OCI-LY1 (cell line): ENCODE measurements around the gene STEAP3.

Source experiments
- H2AFZ ChIP-seq: fragments of 200-600 bp; sonication (generic), shearing (Covaris generic); 2 replicates; pipeline ENCODE4 v1.6.0; 2014; ENCODE audit warnings: antibody characterized with exemption, mild to moderate bottlenecking, low read length
- H3F3A ChIP-seq: fragments of 200-600 bp; sonication (generic), shearing (Covaris generic); 2 replicates; pipeline ENCODE4 v1.6.0; 2014; ENCODE audit warnings: mild to moderate bottlenecking, antibody characterized with exemption, low read length, moderate library complexity; ENCODE audit not compliant: insufficient read depth
- H3K27ac ChIP-seq: fragments of 200-600 bp; sonication (generic); 2 replicates; pipeline ENCODE4 v1.5.1; 2014; ENCODE audit warnings: low read length, mixed run types, mild to moderate bottlenecking, low read depth; ENCODE audit not compliant: poor library complexity, severe bottlenecking
- H3K27me3 ChIP-seq: fragments of 200-600 bp; sonication (generic); 2 replicates; pipeline ENCODE4 v1.6.0; 2014; ENCODE audit warnings: antibody characterized with exemption, mild to moderate bottlenecking, low read length, moderate library complexity; ENCODE audit not compliant: insufficient read depth
- H3K36me3 ChIP-seq: fragments of 200-600 bp; sonication (generic); 2 replicates; pipeline ENCODE4 v1.6.1; 2014; ENCODE audit warnings: mild to moderate bottlenecking, antibody characterized with exemption, low read length, moderate library complexity, mixed read lengths; ENCODE audit not compliant: insufficient read depth
- H3K4me1 ChIP-seq: fragments of 200-600 bp; sonication (generic); 2 replicates; pipeline ENCODE4 v1.5.1; 2014; ENCODE audit warnings: mild to moderate bottlenecking, low read length, moderate library complexity; ENCODE audit not compliant: insufficient read depth, severe bottlenecking
- H3K4me2 ChIP-seq: fragments of 200-600 bp; sonication (generic), shearing (Covaris generic); 2 replicates; pipeline ENCODE4 v1.6.1; 2014; ENCODE audit warnings: low read length
- H3K4me3 ChIP-seq: fragments of 200-600 bp; sonication (generic); 2 replicates; pipeline ENCODE4 v1.5.1; 2014; ENCODE audit warnings: low read length, low read depth, mild to moderate bottlenecking, mixed read lengths; ENCODE audit not compliant: poor library complexity, severe bottlenecking
- H3K79me2 ChIP-seq: fragments of 200-600 bp; shearing (Covaris generic); 2 replicates; pipeline ENCODE4 v1.6.1; 2016; ENCODE audit warnings: mixed run types, low read length, mixed read lengths; ENCODE audit not compliant: insufficient read depth
- H3K9ac ChIP-seq: fragments of 200-600 bp; sonication (generic), shearing (Covaris generic); 2 replicates; pipeline ENCODE4 v1.6.1; 2014; ENCODE audit warnings: mild to moderate bottlenecking, low read length, mixed read lengths
- H3K9me2 ChIP-seq: fragments of 200-600 bp; sonication (generic), shearing (Covaris generic); 2 replicates; pipeline ENCODE4 v1.6.1; 2014; ENCODE audit warnings: low read depth, mild to moderate bottlenecking, low read length, mixed read lengths
- H3K9me3 ChIP-seq: fragments of 200-600 bp; shearing (Covaris generic); 2 replicates; pipeline ENCODE4 v1.6.1; 2014; ENCODE audit warnings: low read length, mixed read lengths
- H4K20me1 ChIP-seq: fragments of 200-600 bp; sonication (generic), shearing (Covaris generic); 2 replicates; pipeline ENCODE4 v1.6.0; 2016; ENCODE audit warnings: mild to moderate bottlenecking, low read length; ENCODE audit not compliant: insufficient read depth
- CTCF ChIP-seq: fragments of 200-600 bp; sonication (generic), shearing (Covaris generic); IDR thresholded peaks from 2 replicates; pipeline ENCODE4 v1.5.1; 2017; ENCODE audit warnings: mild to moderate bottlenecking, antibody characterized with exemption, low read length, moderate library complexity, mixed read lengths
- EZH2 ChIP-seq: fragments of 200-600 bp; sonication (generic), shearing (Covaris generic); IDR thresholded peaks from 2 replicates; pipeline ENCODE4 v1.8.0; 2017; ENCODE audit warnings: borderline replicate concordance, mixed run types, mild to moderate bottlenecking, antibody characterized with exemption, low read length, moderate library complexity, mixed read lengths

The STEAP3 gene

GRCh38 chr2:119229716-119230115 is 6.1 kb downstream of the STEAP3 start:
- Histone ChIP-seq H3K9me2 (no peaks in the 10 kb centered on the region), H3K4me2 (no peak overlapping the region), H3K9ac (no peak overlapping the region), H3K4me1 (no peaks in the 10 kb centered on the region), H3K79me2 (no peaks in the 10 kb centered on the region), H3K36me3 (no peaks in the 10 kb centered on the region), H4K20me1 (no peaks in the 10 kb centered on the region), H2AFZ (no peak overlapping the region), H3K4me3 (no peak overlapping the region), H3K9me3 (no peaks in the 10 kb centered on the region), H3K27me3 (no peaks in the 10 kb centered on the region), H3K27ac (no peak overlapping the region), H3F3A (no peaks in the 10 kb centered on the region)
- TF ChIP-seq EZH2 (no peak), CTCF (no peak)

GRCh38 chr2:119230219-119231185 is 6.9 kb downstream of the STEAP3 start:
- Histone ChIP-seq H3K36me3 (no peaks in the 10 kb centered on the region), H4K20me1 (no peaks in the 10 kb centered on the region), H3K4me1 (no peaks in the 10 kb centered on the region), H3K9me2 (no peaks in the 10 kb centered on the region), H3K79me2 (no peaks in the 10 kb centered on the region), H3K9me3 (no peaks in the 10 kb centered on the region), H2AFZ (no peak overlapping the region), H3K9ac (no peak overlapping the region), H3K27ac (no peak overlapping the region), H3K4me3 (no peak overlapping the region), H3F3A (no peaks in the 10 kb centered on the region), H3K4me2 (no peak overlapping the region), H3K27me3 (no peaks in the 10 kb centered on the region)
- TF ChIP-seq CTCF (no peak), EZH2 (no peak)

GRCh38 chr2:119231975-119232665 is 8.5 kb downstream of the STEAP3 start:
- no peaks in the 10 kb centered on the region for H3K27me3 ChIP-seq
- no peaks in the 10 kb centered on the region for H3K36me3 ChIP-seq
- H3K27ac ChIP-seq, result no peak overlapping the region
- no peaks in the 10 kb centered on the region for H4K20me1 ChIP-seq
- no peaks in the 10 kb centered on the region for H3K9me3 ChIP-seq
- TF ChIP-seq CTCF, result no peak
- no peaks in the 10 kb centered on the region for H3K9me2 ChIP-seq
- no peak overlapping the region for H3K9ac ChIP-seq
- H2AFZ ChIP-seq, result no peak overlapping the region
- no peak overlapping the region for H3K4me2 ChIP-seq
- no peaks in the 10 kb centered on the region for H3F3A ChIP-seq
- H3K4me1 ChIP-seq, result no peaks in the 10 kb centered on the region
- H3K79me2 ChIP-seq, result no peaks in the 10 kb centered on the region
- H3K4me3 ChIP-seq, result no peak overlapping the region
